IMR-90 (cell line): Measurements from ENCODE around the gene NETO2. TPM values are rescaled to one million over a fixed set of nuclear protein-coding genes. Genes with fewer than 3 reads are reported as not detected.

Experiments
- ATAC-seq: fragments of 200-7000 bp; cut with Tn5 transposase; 2 replicates; pipeline ENCODE4 v1.9.1; 2020; ENCODE audit warnings: low read depth, mild to moderate bottlenecking, moderate library complexity
- BruUV-seq: library from RNA; stranded (reverse); fragments of 400-500 nt; replicated peaks from 2 replicates; lab custom pipeline; 2021; lab: Mats Ljungman, UMichigan
- CTCF ChIA-PET: fragments of 300-600 bp; formaldehyde crosslinking; extraction: SDS; loops from one replicate; lab custom pipeline; 2021; ENCODE audit warnings: antibody characterized with exemption; lab: Yijun Ruan, JAX
- POLR2A ChIA-PET: fragments of 300-600 bp; sonication (Branson Sonifier 250); formaldehyde crosslinking; loops from one replicate; lab custom pipeline; 2022; ENCODE audit warnings: antibody characterized with exemption; ENCODE audit not compliant: unreplicated experiment; lab: Charles Lee
- DNase-seq: peaks from one replicate; pipeline ENCODE4 v3.0.0; 2013
- H2AFZ ChIP-seq: replicated peaks from 2 replicates; pipeline ENCODE3; 2013; ENCODE audit warnings: low read length, mild to moderate bottlenecking; ENCODE audit not compliant: poor library complexity
- H2AK5ac ChIP-seq: 2 replicates; pipeline ENCODE4 v1.6.1; 2013; ENCODE audit warnings: low read depth, low read length, inconsistent platforms
- H2AK9ac ChIP-seq: replicated peaks from 2 replicates; pipeline ENCODE3; 2013; ENCODE audit warnings: mild to moderate bottlenecking, low read depth, low read length, moderate library complexity; ENCODE audit not compliant: poor library complexity
- H2BK120ac ChIP-seq: 2 replicates; pipeline ENCODE4 v1.6.1; 2013; ENCODE audit warnings: low read depth, low read length, inconsistent platforms
- H2BK15ac ChIP-seq: 3 replicates; pipeline ENCODE4 v1.6.1; 2013; ENCODE audit warnings: low read depth, low read length, inconsistent platforms
- H2BK20ac ChIP-seq: 2 replicates; pipeline ENCODE4 v1.6.1; 2013; ENCODE audit warnings: low read depth, mild to moderate bottlenecking, inconsistent platforms, low read length, moderate library complexity
- H2BK5ac ChIP-seq: 2 replicates; pipeline ENCODE4 v1.6.1; 2013; ENCODE audit warnings: mild to moderate bottlenecking, low read depth, low read length, inconsistent platforms; ENCODE audit not compliant: poor library complexity, severe bottlenecking
- H3K14ac ChIP-seq: replicated peaks from 2 replicates; pipeline ENCODE4 v1.6.1; 2013; ENCODE audit warnings: low read depth, low read length, inconsistent platforms
- H3K18ac ChIP-seq: 2 replicates; pipeline ENCODE4 v1.6.1; 2013; ENCODE audit warnings: low read depth, low read length, control low read depth
- H3K23ac ChIP-seq: 2 replicates; pipeline ENCODE4 v1.6.1; 2013; ENCODE audit warnings: low read depth, low read length, inconsistent platforms
- H3K27ac ChIP-seq: 2 replicates; pipeline ENCODE4 v1.5.1; 2013; ENCODE audit warnings: mild to moderate bottlenecking, control low read depth, low read length; ENCODE audit not compliant: insufficient read depth
- H3K27me3 ChIP-seq: 2 replicates; pipeline ENCODE4 v1.6.1; 2013; ENCODE audit warnings: low read length; ENCODE audit not compliant: control insufficient read depth, insufficient read depth
- H3K36me3 ChIP-seq: 2 replicates; pipeline ENCODE4 v1.6.1; 2013; ENCODE audit warnings: low read length, mixed read lengths; ENCODE audit not compliant: control insufficient read depth, insufficient read depth
- H3K4ac ChIP-seq: 2 replicates; pipeline ENCODE4 v1.6.1; 2013; ENCODE audit warnings: low read depth, low read length, inconsistent platforms
- H3K4me1 ChIP-seq: 2 replicates; pipeline ENCODE4 v1.6.1; 2013; ENCODE audit warnings: low read length, mixed read lengths; ENCODE audit not compliant: control insufficient read depth, insufficient read depth
- H3K4me2 ChIP-seq: 2 replicates; pipeline ENCODE4 v1.6.1; 2013; ENCODE audit warnings: low read depth, mild to moderate bottlenecking, control low read depth, low read length, moderate library complexity
- H3K4me3 ChIP-seq: 2 replicates; pipeline ENCODE4 v1.5.1; 2013; ENCODE audit warnings: low read depth, mild to moderate bottlenecking, control low read depth, low read length, moderate library complexity; ENCODE audit not compliant: insufficient read depth
- H3K56ac ChIP-seq: 2 replicates; pipeline ENCODE4 v1.6.1; 2013; ENCODE audit warnings: low read length, inconsistent platforms; ENCODE audit not compliant: insufficient read depth; ENCODE audit errors: extremely low read depth
- H3K79me1 ChIP-seq, 2 experiments: 2 replicates each; pipeline ENCODE4 v1.6.1; 2013; ENCODE audit warnings: low read length in 2 of 2, inconsistent platforms in 1 of 2, low read depth in 1 of 2
- H3K9ac ChIP-seq: 2 replicates; pipeline ENCODE4 v1.6.1; 2013; ENCODE audit warnings: low read depth, low read length, control low read depth
- H3K9me1 ChIP-seq: 2 replicates; pipeline ENCODE4 v1.6.1; 2013; ENCODE audit warnings: low read length, inconsistent platforms; ENCODE audit not compliant: insufficient read depth
- H3K9me3 ChIP-seq: 2 replicates; pipeline ENCODE4 v1.6.1; 2013; ENCODE audit warnings: low read length; ENCODE audit not compliant: control insufficient read depth, insufficient read depth
- H4K20me1 ChIP-seq: 2 replicates; pipeline ENCODE4 v1.6.1; 2013; ENCODE audit warnings: low read length, inconsistent platforms; ENCODE audit not compliant: insufficient read depth
- H4K5ac ChIP-seq: 2 replicates; pipeline ENCODE4 v1.6.1; 2013; ENCODE audit warnings: mild to moderate bottlenecking, low read depth, low read length, control low read depth
- H4K8ac ChIP-seq, 2 experiments: 2 replicates each; pipeline ENCODE4 v1.6.1; 2013; ENCODE audit warnings: low read depth in 2 of 2, low read length in 2 of 2, control low read depth in 1 of 2, inconsistent platforms in 1 of 2
- H4K91ac ChIP-seq: 2 replicates; pipeline ENCODE4 v1.6.1; 2013; ENCODE audit warnings: low read depth, low read length, inconsistent platforms; ENCODE audit not compliant: insufficient read depth
- CEBPB ChIP-seq: IDR thresholded peaks from 2 replicates; pipeline ENCODE4 v1.6.1; 2012; ENCODE audit warnings: low read depth, low read length, improper control_type of control experiment
- CHD1 ChIP-seq: IDR thresholded peaks from 2 replicates; pipeline ENCODE4 v1.6.1; 2012; ENCODE audit warnings: low read depth, low read length, improper control_type of control experiment
- FOS ChIP-seq: fragments of 150-350 bp; IDR thresholded peaks from 2 replicates; pipeline ENCODE4 v1.6.1; 2016; ENCODE audit warnings: low read depth, low read length
- MAFK ChIP-seq: IDR thresholded peaks from 2 replicates; pipeline ENCODE4 v1.6.1; 2012; ENCODE audit warnings: low read depth, low read length, improper control_type of control experiment
- MAZ ChIP-seq: IDR thresholded peaks from 2 replicates; pipeline ENCODE4 v1.6.1; 2012; ENCODE audit warnings: low read depth, mild to moderate bottlenecking, low read length, improper control_type of control experiment, moderate library complexity, borderline replicate concordance
- MXI1 ChIP-seq: IDR thresholded peaks from 2 replicates; pipeline ENCODE4 v1.6.1; 2012; ENCODE audit warnings: low read depth, mild to moderate bottlenecking, low read length, moderate library complexity, borderline replicate concordance
- NFE2L2 ChIP-seq: fragments of 150-350 bp; IDR thresholded peaks from 2 replicates; pipeline ENCODE4 v1.6.1; 2016; ENCODE audit warnings: low read depth, mild to moderate bottlenecking, low read length
- POLR2A ChIP-seq: IDR thresholded peaks from 2 replicates; pipeline ENCODE4 v1.6.1; 2012; ENCODE audit warnings: mild to moderate bottlenecking, low read depth, low read length
- RAD21 ChIP-seq: IDR thresholded peaks from 2 replicates; pipeline ENCODE4 v1.6.1; 2012; ENCODE audit warnings: low read length, improper control_type of control experiment
- RFX5 ChIP-seq: IDR thresholded peaks from 2 replicates; pipeline ENCODE4 v1.8.0; 2012; ENCODE audit warnings: low read depth, mild to moderate bottlenecking, low read length, moderate library complexity
- WGBS, 2 experiments: methylation state at CpG; one replicate each; pipeline versions ENCODE4 v1.1.5 to v1.1.7; 2013; ENCODE audit warnings: missing lambda C conversion rate in 2 of 2; ENCODE audit not compliant: insufficient read length in 1 of 2; ENCODE audit errors: extremely low coverage in 2 of 2; 5-methylcytosine and 5-hydroxymethylcytosine counted together
- dilution Hi-C: fragments of 300-500 bp; cut with HindIII; formaldehyde crosslinking; loops from one replicate; pipeline ENCODE4 v1.14.3; 2018; ENCODE audit warnings: low sequenced_read_pairs; ENCODE audit not compliant: unreplicated experiment
- in situ Hi-C: fragments of 300-500 bp; cut with MboI; formaldehyde crosslinking; loops from 3 replicates; pipeline ENCODE4 v1.14.3; 2019; ENCODE audit warnings: low sequenced_read_pairs, inconsistent platforms, mixed read lengths
- intact Hi-C: fragments of 100-400 bp; cut with micrococcal nuclease; formaldehyde crosslinking; loops from 2 replicates; pipeline ENCODE4 v1.10.0; 2022
- polyA plus RNA-seq, 3 experiments: library from polyadenylated mRNA; depleted of rRNA; stranded (reverse); fragments of >200 nt; gene quantifications; 2 replicates each; pipeline ENCODE4 v1.2.3, GENCODE V29; 2012; ENCODE audit warnings: low replicate concordance in 1 of 3
- total RNA-seq: library from RNA; depleted of rRNA; stranded (reverse); fragments of >200 nt; gene quantifications from 2 replicates; pipeline ENCODE4 v1.2.3, GENCODE V29; 2012
- TF ChIP-seq, protein P1 (sequence below): conservative IDR thresholded peaks from 2 replicates; pipeline ENCODE4 v1.5.1; 2012; ENCODE audit warnings: mild to moderate bottlenecking, low read depth, low read length, improper control_type of control experiment
- TF ChIP-seq, protein P2 (sequence below): fragments of 150-350 bp; IDR thresholded peaks from 2 replicates; pipeline ENCODE4 v1.6.1; 2017; ENCODE audit warnings: mild to moderate bottlenecking, antibody characterized with exemption, low read length, low read depth

NETO2 gene
- total and polyA plus RNA-seq, 2 of the 4 experiments (the other 2 are of a cell fraction): 38.5 to 39.3 TPM

DNA sequence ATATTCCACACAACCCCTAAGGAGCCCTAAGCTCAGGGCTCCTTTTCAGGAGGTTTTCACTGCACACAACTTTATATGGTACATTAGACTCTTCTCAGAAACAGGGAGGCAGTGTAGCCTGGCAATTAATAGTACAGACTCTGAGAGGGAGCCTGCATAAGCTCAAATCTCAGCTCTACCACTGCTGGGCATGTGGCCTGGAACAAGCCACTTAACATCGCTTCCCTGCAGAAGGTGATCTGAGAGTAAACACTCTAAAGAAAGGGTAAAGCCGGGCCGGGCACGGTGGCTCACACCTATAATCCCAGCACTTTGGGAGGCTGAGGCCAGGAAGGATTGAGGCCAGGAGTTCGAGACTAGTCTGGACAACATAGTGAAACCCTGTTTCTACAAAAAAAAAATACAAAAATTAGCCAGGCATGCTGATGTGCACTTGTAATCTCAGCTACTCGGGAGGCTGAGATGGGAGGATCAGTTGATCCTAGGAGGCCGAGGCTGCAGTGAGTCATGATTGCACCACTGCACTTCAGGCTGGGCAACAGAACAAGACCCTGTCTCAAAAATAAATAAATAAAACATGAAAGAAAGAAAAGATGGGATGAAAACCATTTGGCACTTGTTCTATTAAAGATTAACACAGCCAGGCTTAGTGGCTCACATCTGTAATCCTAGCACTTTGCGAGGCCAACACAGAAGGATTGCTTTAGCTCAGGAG is 99.6 kb downstream of the NETO2 start:
- Histone ChIP-seq H3K27ac (no peak overlapping the region), H3K36me3 (no peaks in the 10 kb centered on the region), H3K4me1 (no peaks in the 10 kb centered on the region), H4K5ac (no peak overlapping the region), H3K4me2 (no peak overlapping the region), H3K9me1 (no peaks in the 10 kb centered on the region), H3K9me3 (no peaks in the 10 kb centered on the region), H3K18ac (no peak overlapping the region), H4K8ac (no peak overlapping the region), H2BK120ac (no peak overlapping the region), H2BK20ac (no peak overlapping the region), H3K4me3 (no peak overlapping the region), H3K27me3 (peaks cover 13% of the 10 kb centered on the region), H3K23ac (no peak overlapping the region), H3K56ac (no peak overlapping the region), H4K91ac (no peak overlapping the region), H2BK15ac (no peak overlapping the region), H3K79me1 (no peaks in the 10 kb centered on the region), H3K14ac (no peak overlapping the region), H3K4ac (no peak overlapping the region), H2AFZ (no peak overlapping the region), H2AK9ac (no peak overlapping the region), H3K9ac (no peak overlapping the region), H2AK5ac (no peak overlapping the region), H4K20me1 (no peaks in the 10 kb centered on the region), H2BK5ac (no peak overlapping the region)
- POLR2A ChIA-PET: no interaction called here
- TF ChIP-seq MAFK (no peak), MXI1 (no peak), RFX5 (no peak), CEBPB (no peak), NFE2L2 (no peak), POLR2A (no peak), RAD21 (no peak), MAZ (no peak), CHD1 (no peak), FOS (no peak)
- TF ChIP-seq, protein P1, sequence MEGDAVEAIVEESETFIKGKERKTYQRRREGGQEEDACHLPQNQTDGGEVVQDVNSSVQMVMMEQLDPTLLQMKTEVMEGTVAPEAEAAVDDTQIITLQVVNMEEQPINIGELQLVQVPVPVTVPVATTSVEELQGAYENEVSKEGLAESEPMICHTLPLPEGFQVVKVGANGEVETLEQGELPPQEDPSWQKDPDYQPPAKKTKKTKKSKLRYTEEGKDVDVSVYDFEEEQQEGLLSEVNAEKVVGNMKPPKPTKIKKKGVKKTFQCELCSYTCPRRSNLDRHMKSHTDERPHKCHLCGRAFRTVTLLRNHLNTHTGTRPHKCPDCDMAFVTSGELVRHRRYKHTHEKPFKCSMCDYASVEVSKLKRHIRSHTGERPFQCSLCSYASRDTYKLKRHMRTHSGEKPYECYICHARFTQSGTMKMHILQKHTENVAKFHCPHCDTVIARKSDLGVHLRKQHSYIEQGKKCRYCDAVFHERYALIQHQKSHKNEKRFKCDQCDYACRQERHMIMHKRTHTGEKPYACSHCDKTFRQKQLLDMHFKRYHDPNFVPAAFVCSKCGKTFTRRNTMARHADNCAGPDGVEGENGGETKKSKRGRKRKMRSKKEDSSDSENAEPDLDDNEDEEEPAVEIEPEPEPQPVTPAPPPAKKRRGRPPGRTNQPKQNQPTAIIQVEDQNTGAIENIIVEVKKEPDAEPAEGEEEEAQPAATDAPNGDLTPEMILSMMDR: no peak
- TF ChIP-seq, protein P2, sequence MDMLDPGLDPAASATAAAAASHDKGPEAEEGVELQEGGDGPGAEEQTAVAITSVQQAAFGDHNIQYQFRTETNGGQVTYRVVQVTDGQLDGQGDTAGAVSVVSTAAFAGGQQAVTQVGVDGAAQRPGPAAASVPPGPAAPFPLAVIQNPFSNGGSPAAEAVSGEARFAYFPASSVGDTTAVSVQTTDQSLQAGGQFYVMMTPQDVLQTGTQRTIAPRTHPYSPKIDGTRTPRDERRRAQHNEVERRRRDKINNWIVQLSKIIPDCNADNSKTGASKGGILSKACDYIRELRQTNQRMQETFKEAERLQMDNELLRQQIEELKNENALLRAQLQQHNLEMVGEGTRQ: no peak
- no peak for ATAC-seq
- dilution Hi-C loops: no loop called here
- in situ Hi-C loops: no loop called here
- no CpG with 5 or more reads among the region's 8 CpGs for WGBS, 2 experiments
- BruUV-seq: no TSS peak
- no peak for DNase-seq
- CTCF ChIA-PET: interaction anchor here (0.6 to 0.7 kb wide), 2 partner anchors 50 to 67 kb away, joined by 4 to 6 read pairs; no protein-coding TSS in a partner anchor
- intact Hi-C loops: no loop called here
